CD14-positive monocyte (primary cell): ENCODE measurements around the gene ZNF385B. TPM values are rescaled to one million over a fixed set of nuclear protein-coding genes. Genes with fewer than 3 reads are reported as not detected.

Source experiments
- DNase-seq, 3 donors: peaks; one replicate each; pipeline ENCODE4 v3.0.0-alpha.2; 2011 to 2022
- H2AFZ ChIP-seq: 2 replicates; pipeline ENCODE4 v1.6.0; 2012; ENCODE audit warnings: mild to moderate bottlenecking, low read depth, low read length, inconsistent platforms; ENCODE audit not compliant: insufficient read depth, poor library complexity, severe bottlenecking
- H3K27ac ChIP-seq, 2 donors: 1 replicate in 1 of 2; 2 replicates in 1 of 2; pipeline ENCODE4 v1.5.1; 2012 to 2013; ENCODE audit warnings: low read length in 2 of 2, control low read depth in 1 of 2, inconsistent platforms in 1 of 2, low read depth in 1 of 2, mild to moderate bottlenecking in 1 of 2
- H3K27me3 ChIP-seq, 2 donors: one replicate each; pipeline versions ENCODE4 v1.6.0 to v1.6.1; 2011 to 2013; ENCODE audit warnings: low read length in 2 of 2; ENCODE audit not compliant: control insufficient read depth in 2 of 2, insufficient read depth in 2 of 2
- H3K36me3 ChIP-seq, 2 donors: replicated peaks in 1 of 2; 1 replicate in 1 of 2; 2 replicates in 1 of 2; pipeline versions ENCODE4 v1.5.1 to v1.6.1; 2012 to 2013; ENCODE audit warnings: low read length in 2 of 2, control low read depth in 1 of 2, inconsistent platforms in 1 of 2, mild to moderate bottlenecking in 1 of 2; ENCODE audit not compliant: insufficient read depth in 2 of 2, control insufficient read depth in 1 of 2
- H3K4me1 ChIP-seq, 2 donors: 1 replicate in 1 of 2; 2 replicates in 1 of 2; pipeline versions ENCODE4 v1.5.1 to v1.6.1; 2012 to 2013; ENCODE audit warnings: low read length in 2 of 2, control low read depth in 1 of 2, inconsistent platforms in 1 of 2, mild to moderate bottlenecking in 1 of 2, moderate library complexity in 1 of 2; ENCODE audit not compliant: insufficient read depth in 2 of 2, control insufficient read depth in 1 of 2
- H3K4me2 ChIP-seq: replicated peaks from 2 replicates; pipeline ENCODE3; 2012; ENCODE audit warnings: low read length, moderate library complexity, mild to moderate bottlenecking; ENCODE audit not compliant: poor library complexity, severe bottlenecking; ENCODE audit errors: extremely low read depth
- H3K4me3 ChIP-seq, 3 experiments: fragments of 200-600 bp in 1 of 3; sonication (generic) in 1 of 3; replicated peaks in 1 of 3; 1 replicate in 2 of 3; 2 replicates in 1 of 3; pipeline ENCODE4 v1.5.1; 2011 to 2013; ENCODE audit warnings: low read length in 3 of 3, mild to moderate bottlenecking in 3 of 3, control low read depth in 2 of 3, low read depth in 2 of 3, inconsistent platforms in 1 of 3, moderate library complexity in 1 of 3
- H3K79me2 ChIP-seq: 2 replicates; pipeline ENCODE4 v1.6.0; 2012; ENCODE audit warnings: mild to moderate bottlenecking, control low read depth, inconsistent platforms, low read length, moderate library complexity; ENCODE audit not compliant: insufficient read depth
- H3K9ac ChIP-seq: 2 replicates; pipeline ENCODE4 v1.6.0; 2017; ENCODE audit warnings: low read length, mild to moderate bottlenecking; ENCODE audit not compliant: insufficient read depth, poor library complexity, severe bottlenecking
- H3K9me3 ChIP-seq, 2 donors: replicated peaks in 1 of 2; 1 replicate in 1 of 2; 2 replicates in 1 of 2; pipeline versions ENCODE4 v1.5.1 to v1.6.1; 2012 to 2013; ENCODE audit warnings: low read length in 2 of 2, control low read depth in 1 of 2; ENCODE audit not compliant: control insufficient read depth in 1 of 2, insufficient read depth in 1 of 2
- H4K20me1 ChIP-seq: 2 replicates; pipeline ENCODE4 v1.6.0; 2012; ENCODE audit warnings: mild to moderate bottlenecking, low read length, control low read depth, moderate library complexity; ENCODE audit not compliant: insufficient read depth
- H3K27ac Mint-ChIP-seq, 7 donors: one replicate each; pipeline ENCODE4 v1.8.0; 2020; ENCODE audit warnings: mild to moderate bottlenecking in 7 of 7, mixed read lengths in 7 of 7, moderate library complexity in 6 of 7, inconsistent platforms in 2 of 7
- H3K27me3 Mint-ChIP-seq, 3 donors: one replicate each; pipeline ENCODE4 v1.8.0; 2021 to 2022; ENCODE audit warnings: low read depth in 3 of 3, mild to moderate bottlenecking in 3 of 3, mixed read lengths in 3 of 3, moderate library complexity in 3 of 3, inconsistent platforms in 1 of 3
- H3K36me3 Mint-ChIP-seq, 2 donors: one replicate each; pipeline ENCODE4 v1.8.0; 2020; ENCODE audit warnings: mixed read lengths in 2 of 2, inconsistent platforms in 1 of 2, mild to moderate bottlenecking in 1 of 2
- H3K4me1 Mint-ChIP-seq: one replicate; pipeline ENCODE4 v1.8.0; 2020; ENCODE audit warnings: mild to moderate bottlenecking, mixed read lengths
- H3K4me3 Mint-ChIP-seq, 2 donors: one replicate each; pipeline ENCODE4 v1.8.0; 2020; ENCODE audit warnings: mild to moderate bottlenecking in 2 of 2, mixed read lengths in 2 of 2, moderate library complexity in 1 of 2
- H3K9me3 Mint-ChIP-seq, 7 donors: one replicate each; pipeline ENCODE4 v1.8.0; 2020 to 2022; ENCODE audit warnings: mixed read lengths in 7 of 7, mild to moderate bottlenecking in 6 of 7, moderate library complexity in 6 of 7, inconsistent platforms in 2 of 7
- WGBS: methylation state at CpG from one replicate; pipeline ENCODE4 v1.1.5; 2013; ENCODE audit warnings: missing lambda C conversion rate; ENCODE audit not compliant: insufficient coverage; 5-methylcytosine and 5-hydroxymethylcytosine counted together
- intact Hi-C, 2 donors: fragments of 100-400 bp; cut with micrococcal nuclease; formaldehyde crosslinking; loops; one replicate each; pipeline versions ENCODE4 v1.15.0 to v1.15.1; 2023
- polyA plus RNA-seq, 3 donors: library from polyadenylated mRNA; depleted of rRNA in 1 of 3; unstranded in 2 of 3; stranded (reverse) in 1 of 3; fragments of 300-500 nt in 2 of 3; fragments of >200 nt in 1 of 3; fragmentation: Illumina TruSeq in 2 of 3; gene quantifications; 1 replicate in 2 of 3; 2 replicates in 1 of 3; pipeline ENCODE4 v1.2.3, GENCODE V29; 2012 to 2021
- TF ChIP-seq, protein P1 (sequence below): fragments of 200-600 bp; IDR thresholded peaks from one replicate; pipeline ENCODE4 v1.8.0; 2022; ENCODE audit warnings: antibody characterized with exemption, mild to moderate bottlenecking

ZNF385B gene
- polyA plus RNA-seq, 3 donors = not detected

DNA sequence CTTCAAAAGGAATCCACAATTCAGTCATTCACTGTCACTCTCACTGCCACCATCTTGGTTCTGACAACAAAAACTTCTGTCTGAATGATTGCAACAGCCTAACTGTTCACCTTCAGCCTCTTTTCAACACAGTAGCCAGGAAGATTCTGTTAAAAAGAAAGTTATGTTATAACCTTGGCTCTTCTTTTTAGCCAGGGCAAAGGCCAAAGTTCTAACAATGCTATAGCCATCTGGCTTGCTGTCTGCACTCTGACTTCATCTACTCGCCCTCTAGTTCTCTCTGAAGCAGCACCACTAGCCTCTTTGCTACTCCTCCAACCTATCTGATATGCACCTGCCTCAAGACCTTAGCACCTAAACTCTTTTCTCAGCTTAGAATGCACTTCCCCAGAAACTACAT lies 158.5 kb downstream of the ZNF385B start:
- 47% methylated on average over 1 of the region's 1 CpG for WGBS
- H3K4me3 ChIP-seq = no peak overlapping the region
- no peaks in the 10 kb centered on the region for H4K20me1 ChIP-seq
- H3K4me1 Mint-ChIP-seq = no peaks in the 10 kb centered on the region
- H3K79me2 ChIP-seq = no peaks in the 10 kb centered on the region
- no peaks in the 10 kb centered on the region for H3K36me3 ChIP-seq
- no peak overlapping the region for H3K4me3 Mint-ChIP-seq
- peaks cover 11 to 15% of the 10 kb centered on the region in 2 donors for H3K9me3 ChIP-seq
- no peak overlapping the region for H3K27ac Mint-ChIP-seq
- peaks cover 0 to 10% (median 2%) of the 10 kb centered on the region in 7 donors for H3K9me3 Mint-ChIP-seq
- H3K27me3 Mint-ChIP-seq = no peaks in the 10 kb centered on the region
- H3K4me2 ChIP-seq = no peak overlapping the region
- H2AFZ ChIP-seq = no peak overlapping the region
- intact Hi-C loops = no loop called here
- DNase-seq = no peak
- TF ChIP-seq, protein P1, sequence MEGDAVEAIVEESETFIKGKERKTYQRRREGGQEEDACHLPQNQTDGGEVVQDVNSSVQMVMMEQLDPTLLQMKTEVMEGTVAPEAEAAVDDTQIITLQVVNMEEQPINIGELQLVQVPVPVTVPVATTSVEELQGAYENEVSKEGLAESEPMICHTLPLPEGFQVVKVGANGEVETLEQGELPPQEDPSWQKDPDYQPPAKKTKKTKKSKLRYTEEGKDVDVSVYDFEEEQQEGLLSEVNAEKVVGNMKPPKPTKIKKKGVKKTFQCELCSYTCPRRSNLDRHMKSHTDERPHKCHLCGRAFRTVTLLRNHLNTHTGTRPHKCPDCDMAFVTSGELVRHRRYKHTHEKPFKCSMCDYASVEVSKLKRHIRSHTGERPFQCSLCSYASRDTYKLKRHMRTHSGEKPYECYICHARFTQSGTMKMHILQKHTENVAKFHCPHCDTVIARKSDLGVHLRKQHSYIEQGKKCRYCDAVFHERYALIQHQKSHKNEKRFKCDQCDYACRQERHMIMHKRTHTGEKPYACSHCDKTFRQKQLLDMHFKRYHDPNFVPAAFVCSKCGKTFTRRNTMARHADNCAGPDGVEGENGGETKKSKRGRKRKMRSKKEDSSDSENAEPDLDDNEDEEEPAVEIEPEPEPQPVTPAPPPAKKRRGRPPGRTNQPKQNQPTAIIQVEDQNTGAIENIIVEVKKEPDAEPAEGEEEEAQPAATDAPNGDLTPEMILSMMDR = no peak
- no peaks in the 10 kb centered on the region for H3K27me3 ChIP-seq
- H3K27ac ChIP-seq = no peak overlapping the region
- H3K4me1 ChIP-seq = no peaks in the 10 kb centered on the region
- H3K36me3 Mint-ChIP-seq = no peaks in the 10 kb centered on the region
- H3K9ac ChIP-seq = no peak overlapping the region

DNA sequence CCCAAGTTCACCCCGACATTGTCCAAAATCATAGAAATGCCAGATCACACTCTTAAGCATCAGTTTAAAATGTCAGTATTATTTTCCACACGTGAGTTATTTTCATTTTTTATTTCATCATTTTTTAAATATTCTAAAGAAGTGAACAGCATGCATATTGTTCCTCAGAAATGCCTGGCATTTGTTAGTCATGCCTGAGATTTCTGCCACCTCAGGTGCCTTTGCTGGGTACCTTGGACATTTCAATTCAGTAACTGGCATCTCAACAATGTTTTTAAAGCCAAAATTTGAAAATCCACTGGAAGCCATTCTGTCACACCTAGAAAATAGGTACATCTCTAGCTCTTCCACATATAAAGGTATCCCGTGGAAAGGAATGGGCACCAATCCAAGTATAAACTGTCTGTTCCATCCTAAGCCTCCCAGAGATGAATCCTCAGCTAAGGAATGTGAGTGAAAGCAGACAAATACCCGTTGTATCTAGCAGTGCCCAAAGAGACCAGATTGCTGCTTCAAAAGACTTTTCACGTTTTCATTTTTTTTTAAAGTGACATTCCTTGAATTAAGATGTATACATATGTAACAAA lies 159.8 kb downstream of the ZNF385B start:
- Mint-ChIP-seq H3K36me3 (no peaks in the 10 kb centered on the region), H3K27ac (no peak overlapping the region), H3K4me3 (no peak overlapping the region), H3K4me1 (no peaks in the 10 kb centered on the region), H3K27me3 (no peaks in the 10 kb centered on the region), H3K9me3 (peaks cover 0 to 5% (median 0%) of the 10 kb centered on the region in 7 donors)
- DNase-seq = no peak
- Histone ChIP-seq H3K27me3 (no peaks in the 10 kb centered on the region), H3K9ac (no peak overlapping the region), H3K9me3 (peaks cover 3 to 7% of the 10 kb centered on the region in 2 donors), H3K79me2 (no peaks in the 10 kb centered on the region), H3K27ac (no peak overlapping the region), H3K36me3 (no peaks in the 10 kb centered on the region), H4K20me1 (no peaks in the 10 kb centered on the region), H3K4me2 (no peak overlapping the region), H2AFZ (no peak overlapping the region), H3K4me1 (no peaks in the 10 kb centered on the region), H3K4me3 (no peak overlapping the region)
- TF ChIP-seq, protein P1 = no peak
- intact Hi-C loops = no loop called here
- WGBS = no CpG with 5 or more reads among the region's 5 CpGs
